22Rv1 (cell line): ENCODE data around the gene SAP30L.

Source experiments
- ZFX ChIP-seq: fragments of 450-650 bp; IDR thresholded peaks from 2 replicates; pipeline ENCODE4 v1.6.1; 2017; ENCODE audit warnings: antibody characterized with exemption, borderline replicate concordance
- TF ChIP-seq, protein P1 (sequence below): fragments of 450-650 bp; IDR thresholded peaks from 2 replicates; pipeline ENCODE4 v1.5.1; 2017; ENCODE audit warnings: mild to moderate bottlenecking

DNA sequence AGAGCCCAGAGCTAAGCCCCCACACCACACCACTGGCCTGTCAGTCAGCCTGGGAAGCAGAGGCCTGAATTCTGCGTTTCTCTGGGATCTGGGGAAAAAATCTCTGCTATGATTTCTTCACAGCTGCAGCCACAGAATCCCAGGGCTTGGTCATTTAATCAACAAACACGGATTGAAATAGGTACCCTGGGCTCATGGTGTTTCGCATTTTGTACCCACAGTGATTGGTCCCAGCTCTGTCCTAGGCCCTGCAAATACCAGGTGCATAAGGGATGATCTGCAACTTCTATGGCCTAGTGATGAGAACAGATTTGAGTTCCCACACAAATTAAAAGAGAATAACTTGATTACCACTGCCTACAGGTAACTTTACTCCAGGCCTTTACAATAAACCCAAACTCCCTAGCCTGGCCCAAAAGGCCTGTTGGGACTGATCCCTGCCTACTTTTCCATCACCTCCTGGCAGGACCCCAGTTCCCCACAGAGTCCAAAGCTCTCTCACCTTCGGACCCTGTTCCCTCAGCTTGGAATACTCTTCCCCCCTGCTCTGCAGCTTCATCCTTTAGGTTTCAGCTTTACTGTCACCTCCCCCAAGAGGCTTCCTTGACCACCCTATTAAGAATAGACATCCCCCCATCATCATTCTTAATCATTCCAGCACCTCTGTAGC, 14.7 kb upstream of the SAP30L start:
- TF ChIP-seq, protein P1, sequence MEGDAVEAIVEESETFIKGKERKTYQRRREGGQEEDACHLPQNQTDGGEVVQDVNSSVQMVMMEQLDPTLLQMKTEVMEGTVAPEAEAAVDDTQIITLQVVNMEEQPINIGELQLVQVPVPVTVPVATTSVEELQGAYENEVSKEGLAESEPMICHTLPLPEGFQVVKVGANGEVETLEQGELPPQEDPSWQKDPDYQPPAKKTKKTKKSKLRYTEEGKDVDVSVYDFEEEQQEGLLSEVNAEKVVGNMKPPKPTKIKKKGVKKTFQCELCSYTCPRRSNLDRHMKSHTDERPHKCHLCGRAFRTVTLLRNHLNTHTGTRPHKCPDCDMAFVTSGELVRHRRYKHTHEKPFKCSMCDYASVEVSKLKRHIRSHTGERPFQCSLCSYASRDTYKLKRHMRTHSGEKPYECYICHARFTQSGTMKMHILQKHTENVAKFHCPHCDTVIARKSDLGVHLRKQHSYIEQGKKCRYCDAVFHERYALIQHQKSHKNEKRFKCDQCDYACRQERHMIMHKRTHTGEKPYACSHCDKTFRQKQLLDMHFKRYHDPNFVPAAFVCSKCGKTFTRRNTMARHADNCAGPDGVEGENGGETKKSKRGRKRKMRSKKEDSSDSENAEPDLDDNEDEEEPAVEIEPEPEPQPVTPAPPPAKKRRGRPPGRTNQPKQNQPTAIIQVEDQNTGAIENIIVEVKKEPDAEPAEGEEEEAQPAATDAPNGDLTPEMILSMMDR, result no peak
- TF ChIP-seq ZFX, result no peak
